Smooth muscle cell (in vitro differentiated cells): Measurements from ENCODE around the gene AKAP6. TPM values are rescaled to one million over a fixed set of nuclear protein-coding genes. Genes with fewer than 3 reads are reported as not detected.

Source experiments
- DNase-seq: peaks from one replicate; lab custom pipeline; 2025; ENCODE audit not compliant: unreplicated experiment; lab: John Stamatoyannopoulos, UW
- H2AFZ ChIP-seq: fragments of 200-600 bp; sonication (generic); 2 replicates; pipeline ENCODE4 v1.6.0; 2016; ENCODE audit warnings: antibody characterized with exemption, low read depth, mild to moderate bottlenecking
- H3F3A ChIP-seq: fragments of 200-600 bp; sonication (generic); 2 replicates; pipeline ENCODE4 v1.6.0; 2017; ENCODE audit warnings: antibody characterized with exemption, low read depth
- H3K27ac ChIP-seq: fragments of 200-600 bp; sonication (generic); 2 replicates; pipeline ENCODE4 v1.5.1; 2016; ENCODE audit warnings: low read depth, mild to moderate bottlenecking
- H3K27me3 ChIP-seq: fragments of 200-600 bp; sonication (generic); 2 replicates; pipeline ENCODE4 v1.6.1; 2016; ENCODE audit warnings: low read depth, mild to moderate bottlenecking
- H3K36me3 ChIP-seq: fragments of 200-600 bp; sonication (generic); 2 replicates; pipeline ENCODE4 v1.5.1; 2016; ENCODE audit warnings: low read depth
- H3K4me1 ChIP-seq: fragments of 200-600 bp; sonication (generic); 2 replicates; pipeline ENCODE4 v1.5.1; 2016; ENCODE audit warnings: low read depth
- H3K4me2 ChIP-seq: fragments of 200-600 bp; sonication (generic); 2 replicates; pipeline ENCODE4 v1.6.0; 2016; ENCODE audit warnings: mild to moderate bottlenecking
- H3K4me3 ChIP-seq: fragments of 200-600 bp; sonication (generic); 2 replicates; pipeline ENCODE4 v1.5.1; 2016; ENCODE audit warnings: mild to moderate bottlenecking
- H3K79me2 ChIP-seq: fragments of 200-600 bp; sonication (generic); 2 replicates; pipeline ENCODE4 v1.6.0; 2016; ENCODE audit warnings: low read depth, mild to moderate bottlenecking
- H3K9ac ChIP-seq: fragments of 200-600 bp; sonication (generic); 2 replicates; pipeline ENCODE4 v1.6.0; 2016; ENCODE audit warnings: low read depth
- H3K9me3 ChIP-seq: fragments of 200-600 bp; sonication (generic); replicated peaks from 2 replicates; pipeline ENCODE4 v1.5.1; 2016; ENCODE audit warnings: low read depth
- H4K20me1 ChIP-seq: fragments of 200-600 bp; sonication (generic); 2 replicates; pipeline ENCODE4 v1.6.0; 2016; ENCODE audit warnings: low read depth
- CTCF ChIP-seq: fragments of 200-600 bp; sonication (generic); IDR thresholded peaks from 2 replicates; pipeline ENCODE4 v1.5.1; 2017; ENCODE audit warnings: borderline replicate concordance, mild to moderate bottlenecking, antibody characterized with exemption; ENCODE audit not compliant: insufficient read depth, poor library complexity, severe bottlenecking
- WGBS: methylation state at CpG from one replicate; pipeline ENCODE4 v1.1.7; 2016; ENCODE audit warnings: low lambda C conversion rate; 5-methylcytosine and 5-hydroxymethylcytosine counted together
- polyA plus RNA-seq: library from polyadenylated mRNA; unstranded; fragments of >200 nt; fragmentation: Nextera tagmentation; extraction: Ambion mirVana; gene quantifications from 2 replicates; pipeline ENCODE4 v1.2.1, GENCODE V29; 2016
- total RNA-seq: library from RNA; depleted of rRNA; stranded (reverse); fragments of >200 nt; gene quantifications from 2 replicates; pipeline ENCODE4 v1.2.3, GENCODE V29; 2014

AKAP6 gene
- total and polyA plus RNA-seq, 2 experiments from 2014 or later: 1.3 to 6.4 TPM

- Histone ChIP-seq H3K4me3 (no peak overlapping the region), H3K27ac (no peak overlapping the region), H4K20me1 (no peaks in the 10 kb centered on the region), H3K36me3 (no peaks in the 10 kb centered on the region), H3K4me2 (no peak overlapping the region), H3F3A (no peaks in the 10 kb centered on the region), H3K4me1 (peaks cover 4% of the 10 kb centered on the region), H3K79me2 (no peaks in the 10 kb centered on the region), H2AFZ (no peak overlapping the region), H3K27me3 (no peaks in the 10 kb centered on the region), H3K9ac (no peak overlapping the region), H3K9me3 (no peaks in the 10 kb centered on the region)
- TF ChIP-seq CTCF: no peak
- DNase-seq: no peak
- WGBS: 84% methylated on average over 2 of the region's 2 CpGs
Measured at GRCh38 chr14:32720927-32721326, 391.8 kb downstream of the AKAP6 start.

- Histone ChIP-seq H3K9ac (no peak overlapping the region), H3K27ac (no peak overlapping the region), H3K4me1 (peaks cover 4% of the 10 kb centered on the region), H2AFZ (no peak overlapping the region), H3K79me2 (no peaks in the 10 kb centered on the region), H3K36me3 (no peaks in the 10 kb centered on the region), H3K4me3 (no peak overlapping the region), H3K4me2 (no peak overlapping the region), H3K27me3 (no peaks in the 10 kb centered on the region), H4K20me1 (no peaks in the 10 kb centered on the region), H3F3A (no peaks in the 10 kb centered on the region), H3K9me3 (no peaks in the 10 kb centered on the region)
- no peak for TF ChIP-seq CTCF
- DNase-seq: no peak
- WGBS: 96% methylated on average over 10 of the region's 10 CpGs
Measured at GRCh38 chr14:32722631-32723183, 393.6 kb downstream of the AKAP6 start.

GRCh38 chr14:32724867-32725471 is 395.9 kb downstream of the AKAP6 start:
- Histone ChIP-seq H3K9ac (no peak overlapping the region), H3K27me3 (no peaks in the 10 kb centered on the region), H3K4me1 (peaks cover 12% of the 10 kb centered on the region), H3K4me2 (peak overlapping the region; percentile 73), H2AFZ (peak overlapping the region; percentile 76), H3K4me3 (peak overlapping the region; percentile 19), H3K36me3 (no peaks in the 10 kb centered on the region), H3K9me3 (no peaks in the 10 kb centered on the region), H3F3A (no peaks in the 10 kb centered on the region), H3K79me2 (no peaks in the 10 kb centered on the region), H4K20me1 (no peaks in the 10 kb centered on the region), H3K27ac (peak overlapping the region; percentile 16)
- no peak for DNase-seq
- 25% methylated on average over 6 of the region's 6 CpGs for WGBS
- TF ChIP-seq CTCF: no peak

- Histone ChIP-seq H3K4me1 (peaks cover 12% of the 10 kb centered on the region), H3K27me3 (no peaks in the 10 kb centered on the region), H3K4me3 (no peak overlapping the region), H3K9me3 (no peaks in the 10 kb centered on the region), H3K79me2 (no peaks in the 10 kb centered on the region), H3K9ac (no peak overlapping the region), H3K4me2 (no peak overlapping the region), H3F3A (no peaks in the 10 kb centered on the region), H2AFZ (no peak overlapping the region), H4K20me1 (no peaks in the 10 kb centered on the region), H3K27ac (no peak overlapping the region), H3K36me3 (no peaks in the 10 kb centered on the region)
- no peak for TF ChIP-seq CTCF
- 91% methylated on average over 4 of the region's 4 CpGs for WGBS
- DNase-seq: no peak
Measured at GRCh38 chr14:32726516-32726915, 397.4 kb downstream of the AKAP6 start.
